ENCODE results near the gene HIGD1B. TPM values are rescaled to one million over a fixed set of nuclear protein-coding genes. Genes with fewer than 3 reads are reported as not detected.
A peak's percentile ranks its signal among the peaks of the same experiment; 100 is the strongest.

Gene HIGD1B
- polyA plus RNA-seq, 4 donors = 1.0 to 1.8 (median 1.2) TPM

- DNase-seq (ENCODE audit: low read depth in 4 of 4, low spot score in 3 of 4) = peak in 1 of 4 donors; percentile 14
Measured at GRCh38 chr17:44832805-44833204, 14.9 kb upstream of the HIGD1B start.

- DNase-seq (ENCODE audit: low read depth in 4 of 4, low spot score in 3 of 4) = no peak
Measured at GRCh38 chr17:44837196-44837595, 10.5 kb upstream of the HIGD1B start.

- no peak for DNase-seq (ENCODE audit: low read depth in 4 of 4, low spot score in 3 of 4)
Measured at GRCh38 chr17:44840274-44840673, 7.4 kb upstream of the HIGD1B start.

DNA sequence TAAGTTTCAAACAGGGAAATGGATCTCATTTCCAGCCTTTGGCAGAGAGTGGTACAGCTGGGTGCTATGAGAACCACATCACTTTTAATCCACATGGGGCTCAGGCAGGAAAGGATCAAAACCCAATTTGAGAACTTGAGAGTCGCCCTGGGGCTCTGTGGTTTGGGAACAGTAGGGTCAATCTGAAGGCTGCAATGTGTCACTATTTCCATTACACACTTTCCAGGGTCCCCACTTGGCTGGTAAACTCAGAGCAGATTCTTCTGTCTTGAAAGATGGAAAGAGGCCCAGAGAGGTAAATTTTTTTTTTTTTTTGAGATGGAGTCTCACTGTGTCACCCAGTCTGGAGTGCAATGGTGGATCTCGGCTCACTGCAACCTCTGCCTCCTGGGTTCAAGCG is 6.7 kb upstream of the HIGD1B start:
- DNase-seq (ENCODE audit: low read depth in 4 of 4, low spot score in 3 of 4) = no peak

DNA sequence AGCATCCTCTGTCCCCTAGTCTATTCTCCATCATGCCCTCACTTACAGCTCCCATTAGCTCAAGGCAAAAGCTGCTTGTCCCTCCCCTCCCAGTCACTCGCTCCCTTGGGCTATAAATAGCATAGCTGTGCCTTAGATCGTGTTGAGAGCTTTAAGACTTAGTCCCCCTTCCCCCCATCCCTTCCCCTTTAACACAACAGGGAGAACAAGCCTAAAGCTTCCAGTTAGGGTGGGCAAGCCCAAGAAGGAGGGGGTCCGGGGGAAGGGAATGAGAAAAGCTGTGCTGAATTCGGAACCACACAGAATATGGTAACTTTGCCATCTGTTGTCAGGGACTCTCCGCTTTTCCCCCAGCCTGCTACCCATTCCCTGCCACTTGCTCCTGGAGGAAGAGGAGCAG is 4.9 kb upstream of the HIGD1B start:
- no peak for DNase-seq (ENCODE audit: low read depth in 4 of 4, low spot score in 3 of 4)

GRCh38 chr17:44844390-44844830 is 3.3 kb upstream of the HIGD1B start:
- no peak for DNase-seq (ENCODE audit: low read depth in 4 of 4, low spot score in 3 of 4)

DNA sequence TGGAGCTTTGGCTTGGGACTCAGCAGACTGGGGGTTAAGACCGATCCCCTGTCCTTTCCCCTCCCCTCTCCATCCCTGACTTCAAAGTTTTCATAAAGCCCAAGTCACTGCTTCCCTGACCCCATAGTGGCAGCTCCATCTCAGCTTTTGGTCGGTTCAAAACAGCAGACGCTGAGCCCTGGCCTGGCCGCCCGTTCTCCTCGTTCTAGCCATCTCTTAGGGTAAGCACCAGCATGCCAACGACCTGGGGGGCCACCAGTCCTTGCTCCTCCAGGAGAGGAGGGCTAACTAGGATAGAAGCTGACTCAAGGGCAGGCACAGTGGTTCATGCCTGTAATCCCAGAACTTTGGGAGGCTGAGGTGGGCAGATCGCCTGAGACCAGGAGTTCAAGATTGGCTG is 1.5 kb upstream of the HIGD1B start:
- no peak for DNase-seq (ENCODE audit: low read depth in 4 of 4, low spot score in 3 of 4)

DNA sequence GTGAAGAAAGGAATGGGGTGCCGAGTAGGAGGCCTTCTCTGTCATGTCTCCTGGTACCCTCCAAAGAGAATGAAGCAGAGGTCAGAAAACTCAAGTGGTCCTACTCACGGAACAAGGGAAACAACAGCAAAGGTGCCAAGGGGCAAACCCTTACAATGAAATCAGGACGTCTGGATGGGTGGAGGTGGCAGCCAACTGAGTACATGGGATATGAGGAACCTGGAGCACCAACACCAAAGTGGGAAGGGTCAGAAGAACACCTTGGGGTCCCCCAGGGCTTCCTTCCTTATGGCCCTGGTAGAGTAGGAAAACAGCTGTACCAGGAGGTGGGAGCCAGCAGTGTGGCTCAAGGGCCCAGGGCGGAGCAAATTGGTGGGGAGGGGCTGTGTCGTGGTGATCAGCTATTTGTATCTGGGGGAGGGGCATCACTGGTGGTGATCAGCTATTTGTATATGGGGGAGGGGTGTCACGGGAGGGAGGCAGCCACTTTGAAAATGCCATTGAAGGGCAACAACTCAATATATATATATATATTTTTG is 643 bp downstream of the HIGD1B start:
- DNase-seq (ENCODE audit: low read depth in 4 of 4, low spot score in 3 of 4) = no peak

DNA sequence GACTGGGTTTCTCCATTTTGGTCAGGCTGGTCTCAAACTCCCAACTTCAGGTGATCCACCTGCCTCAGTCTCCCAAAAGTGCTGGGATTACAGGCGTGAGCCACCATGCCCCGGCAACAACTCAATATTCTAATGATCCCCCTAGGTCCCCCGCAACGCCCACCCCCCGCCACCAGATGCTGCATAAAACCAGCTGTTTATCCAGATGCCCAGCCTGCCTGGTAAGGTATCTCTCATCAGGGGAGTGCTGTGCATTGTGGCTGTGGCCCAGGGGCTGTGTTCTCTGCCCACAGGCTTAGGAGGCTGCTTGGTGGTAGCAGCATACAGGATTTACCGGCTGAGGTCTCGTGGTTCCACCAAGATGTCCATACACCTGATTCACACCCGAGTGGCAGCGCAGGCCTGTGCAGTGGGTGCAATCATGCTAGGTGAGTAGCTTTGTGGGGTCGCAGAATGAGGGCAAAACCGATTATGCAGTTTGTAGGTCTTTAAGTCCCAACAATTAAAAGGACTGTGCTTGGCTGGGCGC is 1.3 kb downstream of the HIGD1B start:
- DNase-seq (ENCODE audit: low read depth in 4 of 4, low spot score in 3 of 4) = no peak

DNA sequence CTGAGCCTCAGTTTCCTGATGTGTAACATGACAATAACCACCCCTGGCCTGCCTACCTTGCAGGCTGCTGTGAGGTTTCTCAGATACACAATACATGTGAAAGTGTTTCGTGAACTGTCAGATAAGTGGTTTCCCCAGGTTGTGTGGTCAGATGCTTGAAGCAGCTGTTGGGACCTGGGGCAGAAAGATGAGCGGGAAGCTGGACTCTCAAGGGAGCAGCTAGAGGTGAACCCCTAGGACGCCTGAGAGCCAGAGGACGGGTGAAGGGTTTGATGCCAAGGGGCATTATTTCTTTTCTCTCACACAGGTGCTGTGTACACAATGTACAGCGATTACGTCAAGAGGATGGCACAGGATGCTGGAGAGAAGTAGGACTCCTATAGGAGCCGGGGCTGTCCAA is 2.3 kb downstream of the HIGD1B start:
- DNase-seq (ENCODE audit: low read depth in 4 of 4, low spot score in 3 of 4) = no peak

DNA sequence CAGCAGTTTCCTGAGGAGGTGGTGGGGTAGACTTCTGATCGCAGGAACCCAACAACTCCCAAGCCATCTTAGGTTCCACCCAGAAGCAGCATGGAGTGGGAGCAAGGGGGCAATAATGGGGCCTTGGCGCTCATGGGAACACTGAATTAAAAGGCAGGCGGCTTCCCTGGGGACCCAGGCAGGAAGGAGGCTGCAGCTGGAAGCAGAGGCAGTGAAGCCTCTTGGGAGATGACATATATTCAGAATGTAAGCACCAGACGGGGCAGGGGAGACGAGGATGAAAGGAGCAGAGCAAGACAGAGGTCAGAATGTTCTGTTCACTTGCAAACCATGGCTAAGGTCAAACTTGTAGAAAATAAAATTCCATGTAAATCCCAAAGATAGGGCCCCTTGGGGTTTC is 2.9 kb downstream of the HIGD1B start:
- DNase-seq (ENCODE audit: low read depth in 4 of 4, low spot score in 3 of 4) = no peak

GRCh38 chr17:44854192-44854591 is 6.5 kb downstream of the HIGD1B start:
- DNase-seq (ENCODE audit: low read depth in 4 of 4, low spot score in 3 of 4) = peak in 1 of 4 donors; percentile 20

DNA sequence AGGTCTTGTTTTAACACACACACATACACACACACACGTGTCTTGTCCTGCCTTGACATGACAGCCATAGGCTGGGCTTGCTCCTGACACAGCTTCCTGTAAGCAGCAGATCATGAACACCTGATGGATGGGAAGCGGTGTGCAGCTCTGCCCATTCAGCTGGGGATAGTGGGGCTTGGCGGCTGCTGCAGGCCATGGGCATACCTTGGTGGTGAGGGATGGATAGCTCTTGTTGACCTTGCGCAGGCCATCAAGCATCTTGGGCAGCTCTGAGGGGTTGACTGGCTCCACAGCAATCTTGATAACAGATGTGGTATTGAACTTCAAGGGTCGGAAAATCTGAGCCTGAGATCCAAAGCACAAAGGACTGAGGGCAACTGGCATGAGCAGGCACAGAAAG is 12.0 kb downstream of the HIGD1B start:
- DNase-seq (ENCODE audit: low read depth in 4 of 4, low spot score in 3 of 4) = no peak

- no peak for DNase-seq (ENCODE audit: low read depth in 4 of 4, low spot score in 3 of 4)
Measured at GRCh38 chr17:44862278-44862914, 14.7 kb downstream of the HIGD1B start.

DNA sequence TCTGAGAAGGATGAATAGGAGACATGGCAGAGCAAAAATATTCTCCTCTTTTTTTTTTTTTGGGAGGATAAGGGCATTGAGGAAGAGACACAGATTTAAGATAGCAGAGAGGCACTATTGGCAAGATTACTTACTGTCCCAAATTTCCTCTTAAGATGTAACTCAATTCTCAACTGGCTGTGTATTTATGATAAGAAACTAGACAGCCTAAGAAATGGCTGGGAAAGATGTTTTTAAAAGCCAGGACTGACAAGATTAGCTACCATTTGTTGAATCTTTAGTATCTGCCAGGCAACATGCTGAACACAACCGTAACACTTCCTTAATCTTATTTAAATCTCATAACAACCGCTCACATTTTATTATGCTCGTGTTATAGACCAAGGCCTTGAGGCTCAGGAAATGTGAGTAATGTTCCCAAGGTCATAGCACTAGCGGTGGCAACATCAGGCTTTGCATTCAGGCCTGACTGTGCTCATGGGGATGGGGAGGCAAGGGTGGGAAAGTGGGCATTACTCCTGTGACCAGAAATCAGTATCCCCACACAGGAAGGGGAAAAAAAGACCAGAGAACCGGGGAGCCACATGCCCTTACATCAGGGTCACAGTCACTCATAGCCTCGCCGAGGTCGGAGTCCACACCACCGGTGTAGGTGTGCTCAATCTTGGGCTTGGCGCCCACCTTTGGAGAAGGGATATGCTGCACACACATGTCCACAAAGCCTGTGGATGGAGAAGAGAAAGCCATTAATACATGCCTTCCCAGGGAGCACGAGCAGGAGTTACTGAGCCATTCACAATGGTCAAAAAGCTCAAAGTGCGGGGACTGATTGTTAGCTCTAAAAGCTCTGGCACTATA is 15.6 kb downstream of the HIGD1B start:
- no peak for DNase-seq (ENCODE audit: low read depth in 4 of 4, low spot score in 3 of 4)

DNA sequence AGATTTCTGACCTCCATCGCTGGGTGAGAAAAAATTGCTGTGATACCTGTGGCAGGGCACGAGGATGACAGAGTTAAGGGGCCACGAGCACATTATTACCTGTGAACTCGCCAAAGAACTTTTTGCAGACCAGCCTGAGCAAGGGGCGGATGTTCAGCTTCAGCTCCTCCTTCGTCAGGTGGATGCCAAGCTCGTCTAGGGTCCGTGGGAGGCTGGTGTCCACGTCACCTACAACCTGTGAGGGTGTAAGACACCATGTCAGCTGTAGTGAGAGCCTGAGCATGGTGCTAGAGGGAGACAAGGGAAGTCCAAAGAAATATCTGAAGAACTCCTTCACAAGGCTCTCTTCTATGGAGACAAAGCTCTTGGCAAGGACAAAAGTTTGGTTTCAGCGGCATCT is 17.1 kb downstream of the HIGD1B start:
- no peak for DNase-seq (ENCODE audit: low read depth in 4 of 4, low spot score in 3 of 4)

- DNase-seq (ENCODE audit: low read depth in 4 of 4, low spot score in 3 of 4) = peak; percentile 58 to 68 (median 66)
Measured at GRCh38 chr17:44865231-44865660, 17.6 kb downstream of the HIGD1B start.

DNA sequence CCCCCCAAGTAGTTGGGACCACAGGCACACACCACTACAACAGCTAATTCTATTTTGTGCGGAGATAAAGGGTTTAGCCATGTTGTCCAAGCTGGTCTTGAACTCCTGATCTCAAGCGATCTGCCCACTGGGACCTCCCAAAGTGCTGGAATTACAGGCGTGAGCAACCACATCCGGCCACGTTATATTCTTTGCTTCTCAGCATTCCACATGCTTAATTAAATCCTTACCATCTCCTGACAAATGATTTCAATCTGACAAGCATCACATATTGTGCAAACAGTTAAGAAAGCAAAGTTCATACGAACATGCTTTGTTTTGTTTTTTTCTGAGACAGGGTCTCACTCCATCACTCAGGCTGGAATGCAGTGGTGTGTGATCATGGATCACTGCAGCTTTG is 18.2 kb downstream of the HIGD1B start:
- no peak for DNase-seq (ENCODE audit: low read depth in 4 of 4, low spot score in 3 of 4)

DNA sequence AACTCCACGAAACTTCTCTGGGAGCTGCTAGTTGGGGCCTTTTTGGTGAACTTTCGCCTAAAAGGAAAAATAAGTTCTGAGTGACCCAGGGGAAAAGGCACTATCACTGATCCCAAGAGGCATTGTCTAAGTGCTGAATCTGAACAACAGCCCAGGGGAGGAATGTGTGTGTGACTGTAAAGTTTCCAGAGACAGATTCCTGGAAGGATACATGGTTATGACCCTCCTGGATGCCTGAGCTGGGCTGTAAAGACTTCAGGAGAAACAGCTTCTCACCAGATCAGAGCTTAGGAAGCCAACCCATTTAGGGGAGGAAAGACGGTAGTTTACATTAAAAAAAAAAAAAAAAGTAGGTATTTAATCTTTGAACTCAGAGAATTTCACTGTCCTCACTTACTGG is 20.2 kb downstream of the HIGD1B start:
- DNase-seq (ENCODE audit: low read depth in 4 of 4, low spot score in 3 of 4) = no peak

DNA sequence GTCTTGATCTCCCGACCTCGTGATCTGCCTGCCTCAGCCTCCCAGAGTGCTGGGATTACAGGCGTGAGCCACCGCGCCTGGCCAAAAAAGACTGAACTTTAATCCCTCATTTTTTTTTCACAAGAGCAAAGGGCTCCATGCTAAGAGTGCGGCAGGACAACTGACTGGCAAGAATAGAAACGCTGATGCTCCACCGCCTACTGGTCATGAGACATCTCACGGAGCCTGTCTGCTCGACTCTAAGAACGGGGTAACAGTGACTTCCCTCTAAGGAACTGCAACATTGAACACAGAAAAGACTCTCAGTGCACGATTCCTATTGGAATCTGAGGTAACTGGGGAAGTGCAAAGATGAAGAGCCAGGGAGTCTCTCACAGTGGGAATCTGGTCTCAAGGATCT is 23.9 kb downstream of the HIGD1B start:
- DNase-seq (ENCODE audit: low read depth in 4 of 4, low spot score in 3 of 4) = no peak

DNA sequence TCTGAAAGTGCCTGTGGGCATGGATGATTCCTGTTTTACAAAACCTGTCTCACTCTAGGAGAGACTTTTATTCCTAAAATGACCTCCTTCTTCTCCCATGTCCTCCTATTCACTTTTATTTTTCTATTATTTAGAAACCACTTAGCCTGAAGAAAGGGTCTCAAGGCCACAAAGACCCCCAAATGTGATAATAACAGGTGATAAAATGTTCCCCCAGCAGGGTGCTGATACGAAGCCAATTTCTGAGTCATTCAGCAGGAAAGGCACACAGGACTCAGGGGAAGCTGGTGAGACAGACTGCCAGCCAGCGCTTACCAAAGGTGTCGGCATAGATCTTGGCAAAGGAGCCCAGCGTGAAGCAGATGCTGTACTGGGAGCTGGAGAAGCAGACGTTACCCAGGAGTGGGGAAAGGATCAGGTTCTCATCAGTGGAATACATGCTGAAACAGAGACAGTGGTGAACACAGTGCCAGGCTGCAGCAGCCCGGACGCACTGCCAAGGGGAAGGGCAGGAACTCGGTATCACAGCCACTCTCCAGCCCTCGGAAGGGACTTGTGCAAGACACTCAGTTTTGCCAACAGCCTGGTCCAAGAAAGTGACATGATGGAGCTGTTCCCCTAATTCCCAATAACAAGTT is 24.6 kb downstream of the HIGD1B start:
- DNase-seq (ENCODE audit: low read depth in 4 of 4, low spot score in 3 of 4) = no peak
